ENCODE results near the gene AKAP1. TPM values are rescaled to one million over a fixed set of nuclear protein-coding genes. Genes with fewer than 3 reads are reported as not detected.

The AKAP1 gene
- total RNA-seq, 1 donor from 2014 or later: 21.5 TPM

GRCh38 chr17:57110579-57111325 lies 25.7 kb downstream of the AKAP1 start:
- Mint-ChIP-seq H3K4me3 (no peak overlapping the region), H3K27ac (ENCODE audit: unreplicated experiment) (no peak overlapping the region), H3K36me3 (ENCODE audit: low read depth) (peaks cover 3% of the 10 kb centered on the region), H3K27me3 (ENCODE audit: low read depth) (no peaks in the 10 kb centered on the region), H3K4me1 (peaks cover 18% of the 10 kb centered on the region), H3K9me3 (no peaks in the 10 kb centered on the region)
- TF ChIP-seq CTCF (conservative IDR thresholded peaks at IDR 0.05): no peak
- DNase-seq (ENCODE audit: low read depth, low spot score): no peak

- H3K27ac Mint-ChIP-seq (ENCODE audit: unreplicated experiment): no peak overlapping the region
- H3K4me3 Mint-ChIP-seq: no peak overlapping the region
- DNase-seq (ENCODE audit: low read depth, low spot score): no peak
- H3K36me3 Mint-ChIP-seq (ENCODE audit: low read depth): peaks cover 3% of the 10 kb centered on the region
- H3K27me3 Mint-ChIP-seq (ENCODE audit: low read depth): no peaks in the 10 kb centered on the region
- no peaks in the 10 kb centered on the region for H3K9me3 Mint-ChIP-seq
- TF ChIP-seq CTCF (conservative IDR thresholded peaks at IDR 0.05): no peak
- peaks cover 18% of the 10 kb centered on the region for H3K4me1 Mint-ChIP-seq
These were observed 26.3 kb downstream of the AKAP1 start for GRCh38 chr17:57111386-57111785.

- Mint-ChIP-seq H3K9me3 (no peaks in the 10 kb centered on the region), H3K36me3 (ENCODE audit: low read depth) (peaks cover 3% of the 10 kb centered on the region), H3K27ac (ENCODE audit: unreplicated experiment) (no peak overlapping the region), H3K4me3 (no peak overlapping the region), H3K27me3 (ENCODE audit: low read depth) (no peaks in the 10 kb centered on the region), H3K4me1 (peaks cover 6% of the 10 kb centered on the region)
- no peak for TF ChIP-seq CTCF (conservative IDR thresholded peaks at IDR 0.05)
- no peak for DNase-seq (ENCODE audit: low read depth, low spot score)
These were observed 28.0 kb downstream of the AKAP1 start for GRCh38 chr17:57113011-57113410.

- H3K4me3 Mint-ChIP-seq: no peak overlapping the region
- DNase-seq (ENCODE audit: low read depth, low spot score): no peak
- no peaks in the 10 kb centered on the region for H3K9me3 Mint-ChIP-seq
- no peaks in the 10 kb centered on the region for H3K27me3 Mint-ChIP-seq (ENCODE audit: low read depth)
- peaks cover 3% of the 10 kb centered on the region for H3K36me3 Mint-ChIP-seq (ENCODE audit: low read depth)
- H3K27ac Mint-ChIP-seq (ENCODE audit: unreplicated experiment): no peak overlapping the region
- no peak for TF ChIP-seq CTCF (conservative IDR thresholded peaks at IDR 0.05)
- H3K4me1 Mint-ChIP-seq: peaks cover 4% of the 10 kb centered on the region
These were observed 28.6 kb downstream of the AKAP1 start for GRCh38 chr17:57113656-57114055.

- no peak overlapping the region for H3K4me3 Mint-ChIP-seq
- peaks cover 5% of the 10 kb centered on the region for H3K36me3 Mint-ChIP-seq (ENCODE audit: low read depth)
- H3K9me3 Mint-ChIP-seq: no peaks in the 10 kb centered on the region
- H3K27me3 Mint-ChIP-seq (ENCODE audit: low read depth): no peaks in the 10 kb centered on the region
- H3K27ac Mint-ChIP-seq (ENCODE audit: unreplicated experiment): no peak overlapping the region
- peak; percentile 77 for DNase-seq (ENCODE audit: low read depth, low spot score)
- peak; percentile 77 for TF ChIP-seq CTCF (conservative IDR thresholded peaks at IDR 0.05)
- peaks cover 4% of the 10 kb centered on the region for H3K4me1 Mint-ChIP-seq
These were observed 29.1 kb downstream of the AKAP1 start for GRCh38 chr17:57114085-57114673.

Data from neural crest cell (in vitro differentiated cells).